Measurements from ENCODE around the gene AKR1B1. TPM values are rescaled to one million over a fixed set of nuclear protein-coding genes. Genes with fewer than 3 reads are reported as not detected.

AKR1B1 gene
- total and polyA plus RNA-seq, 2 experiments from 2014 or later = 61.0 to 164 TPM

DNA sequence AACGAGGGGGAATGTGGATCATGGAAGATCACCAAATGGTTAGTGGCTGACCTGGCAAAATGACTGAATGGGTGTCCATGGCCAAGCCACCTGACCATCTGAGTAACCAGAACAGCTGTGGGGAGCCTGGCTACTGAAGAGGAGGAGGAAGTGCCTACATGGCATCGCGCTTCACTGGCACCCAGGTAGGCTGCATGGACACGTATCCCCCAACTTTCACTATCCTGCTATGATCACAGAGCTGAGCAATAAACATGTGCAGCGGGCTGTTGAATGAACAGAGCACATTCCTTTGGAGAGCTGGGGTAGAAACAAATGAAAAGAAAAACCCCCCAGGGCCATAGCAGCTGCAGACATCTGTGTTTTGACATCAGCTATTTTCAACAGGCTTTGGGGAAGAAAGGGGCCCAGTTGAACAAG, 6.5 kb downstream of the AKR1B1 start:
- TF ChIP-seq EZH2 (IDR thresholded peaks at IDR 0.05; ENCODE audit: insufficient read depth, poor library complexity, severe bottlenecking) (no peak), EZH2phosphoT487 (IDR thresholded peaks at IDR 0.05; ENCODE audit: insufficient read depth, low read depth) (no peak)
- Histone ChIP-seq H3K9me3 (ENCODE audit: low read depth) (no peaks in the 10 kb centered on the region), H3K36me3 (ENCODE audit: low read depth) (0 out of 2 replicates have a peak, but pooled peaks cover 8% of the 10 kb centered on the region), H3K27me3 (replicated peaks; ENCODE audit: insufficient read depth) (no peaks in the 10 kb centered on the region), H4K20me1 (ENCODE audit: insufficient read depth) (no peaks in the 10 kb centered on the region), H3K79me2 (ENCODE audit: insufficient read depth) (peaks cover 36% of the 10 kb centered on the region), H3K4me1 (ENCODE audit: insufficient read depth) (peaks cover 10% of the 10 kb centered on the region), H3K27ac (no peak overlapping the region), H3K9me2 (ENCODE audit: insufficient read depth) (no peaks in the 10 kb centered on the region), H3K4me3 (no peak overlapping the region), H2AFZ (no peak overlapping the region), H3F3A (ENCODE audit: insufficient read depth) (peaks cover 4% of the 10 kb centered on the region; the same call in 1 of the 2 replicates), H3K9ac (no peak overlapping the region), H3K4me2 (ENCODE audit: unreplicated experiment) (no peak overlapping the region)
- 81 to 84% methylated on average over 5 of the region's 5 CpGs for WGBS, 2 experiments (ENCODE audit: low coverage in 1 of 2, low lambda C conversion rate in 2 of 2, missing lambda C conversion rate in 2 of 2)
- no peak for DNase-seq
- in situ Hi-C loops (cut with MboI) = no loop called here

DNA sequence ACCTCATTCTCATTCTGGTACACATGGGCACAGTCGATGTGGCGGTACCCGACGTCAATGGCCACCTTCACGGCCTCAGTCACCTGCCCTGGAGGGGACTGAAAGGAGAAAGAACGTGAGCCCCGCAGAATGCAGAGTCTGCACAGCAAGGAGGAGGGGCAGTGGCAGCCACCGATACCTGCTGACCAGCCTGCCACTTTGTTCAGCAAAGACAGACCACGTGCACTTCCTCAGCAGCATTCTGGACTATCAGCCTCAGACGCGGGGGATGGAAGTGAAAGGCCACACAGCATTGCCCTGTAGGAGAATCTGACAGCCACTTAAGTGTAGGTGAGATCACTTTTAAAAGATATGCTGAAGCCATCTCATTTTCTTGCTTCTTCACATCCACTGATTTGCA, 7.2 kb downstream of the AKR1B1 start:
- in situ Hi-C loops (cut with MboI) = no loop called here

DNA sequence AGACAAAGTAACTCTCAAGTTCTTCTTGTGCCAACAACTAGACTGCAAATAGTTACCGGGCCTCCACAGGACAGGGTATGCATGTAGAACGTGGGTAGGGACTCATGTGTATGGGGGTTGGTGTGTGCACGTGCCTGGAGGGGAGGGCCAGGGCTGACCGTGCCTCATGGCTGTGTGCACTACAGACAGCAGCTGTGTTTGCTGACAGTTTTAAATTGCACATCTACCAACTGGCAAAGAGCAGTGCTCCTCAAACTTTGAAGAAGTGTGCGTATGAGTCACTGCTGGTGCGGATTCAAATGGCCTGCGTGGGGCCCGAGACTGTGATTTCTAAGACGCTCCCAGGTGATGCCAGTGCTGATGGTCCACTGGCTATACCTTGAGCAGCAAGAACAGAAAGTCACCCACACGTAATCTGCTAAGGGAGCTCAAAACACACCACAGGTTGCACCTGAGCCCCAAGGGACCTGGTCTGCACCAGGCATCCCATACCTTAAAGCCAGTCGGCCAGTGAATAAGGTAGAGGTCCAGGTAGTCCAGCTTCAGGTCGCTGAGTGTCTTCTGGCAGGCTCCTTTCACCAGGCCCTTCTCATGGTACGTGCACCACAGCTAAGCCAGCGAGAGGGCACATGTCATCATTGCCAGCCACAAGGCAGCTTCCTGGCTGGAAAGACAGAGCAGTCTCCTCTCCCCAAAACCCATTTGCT, 8.5 kb downstream of the AKR1B1 start:
- 0 out of 2 replicates have a peak overlapping the region, but pooled peaks have one; percentile 94 for H3K27ac ChIP-seq

More for the DNA sequence above, 7.2 kb downstream of the AKR1B1 start:
- Histone ChIP-seq H3K4me3 (no peak overlapping the region), H3F3A (ENCODE audit: insufficient read depth) (peaks cover 4% of the 10 kb centered on the region; the same call in 1 of the 2 replicates), H3K9me3 (ENCODE audit: low read depth) (no peaks in the 10 kb centered on the region), H4K20me1 (ENCODE audit: insufficient read depth) (no peaks in the 10 kb centered on the region), H3K4me1 (ENCODE audit: insufficient read depth) (peaks cover 8% of the 10 kb centered on the region), H3K27me3 (replicated peaks; ENCODE audit: insufficient read depth) (no peaks in the 10 kb centered on the region), H2AFZ (no peak overlapping the region), H3K9ac (no peak overlapping the region), H3K4me2 (ENCODE audit: unreplicated experiment) (no peak overlapping the region), H3K79me2 (ENCODE audit: insufficient read depth) (peaks cover 28% of the 10 kb centered on the region), H3K9me2 (ENCODE audit: insufficient read depth) (no peaks in the 10 kb centered on the region), H3K27ac (no peak overlapping the region), H3K36me3 (ENCODE audit: low read depth) (0 out of 2 replicates have a peak, but pooled peaks cover 12% of the 10 kb centered on the region)
- TF ChIP-seq EZH2phosphoT487 (IDR thresholded peaks at IDR 0.05; ENCODE audit: insufficient read depth, low read depth) (no peak), EZH2 (IDR thresholded peaks at IDR 0.05; ENCODE audit: insufficient read depth, poor library complexity, severe bottlenecking) (no peak)
- WGBS, 2 experiments (ENCODE audit: low coverage in 1 of 2, low lambda C conversion rate in 2 of 2, missing lambda C conversion rate in 2 of 2) = 86 to 92% methylated on average over 11 of the region's 11 CpGs
- DNase-seq = no peak

GRCh38 chr7:134449680-134450079, 9.2 kb downstream of the AKR1B1 start:
- TF ChIP-seq EZH2phosphoT487 (IDR thresholded peaks at IDR 0.05; ENCODE audit: insufficient read depth, low read depth) (no peak), EZH2 (IDR thresholded peaks at IDR 0.05; ENCODE audit: insufficient read depth, poor library complexity, severe bottlenecking) (no peak)
- H3K9me2 ChIP-seq (ENCODE audit: insufficient read depth) = no peaks in the 10 kb centered on the region
- H3K4me2 ChIP-seq (ENCODE audit: unreplicated experiment) = no peak overlapping the region
- peak; percentile 74 for DNase-seq
- H4K20me1 ChIP-seq (ENCODE audit: insufficient read depth) = no peaks in the 10 kb centered on the region
- 84 to 86% methylated on average over 7 of the region's 7 CpGs for WGBS, 2 experiments (ENCODE audit: low coverage in 1 of 2, low lambda C conversion rate in 2 of 2, missing lambda C conversion rate in 2 of 2)
- H2AFZ ChIP-seq = no peak overlapping the region
- 0 out of 2 replicates have a peak overlapping the region, but pooled peaks have one; percentile 94 for H3K27ac ChIP-seq
- H3F3A ChIP-seq (ENCODE audit: insufficient read depth) = peaks cover 4% of the 10 kb centered on the region; the same call in 1 of the 2 replicates
- no peak overlapping the region for H3K9ac ChIP-seq
- H3K79me2 ChIP-seq (ENCODE audit: insufficient read depth) = peaks cover 18% of the 10 kb centered on the region
- H3K27me3 ChIP-seq (replicated peaks; ENCODE audit: insufficient read depth) = no peaks in the 10 kb centered on the region
- H3K4me3 ChIP-seq = no peak overlapping the region
- H3K4me1 ChIP-seq (ENCODE audit: insufficient read depth) = peaks cover 8% of the 10 kb centered on the region
- in situ Hi-C loops (cut with MboI) = no loop called here
- H3K9me3 ChIP-seq (ENCODE audit: low read depth) = no peaks in the 10 kb centered on the region
- 0 out of 2 replicates have a peak, but pooled peaks cover 18% of the 10 kb centered on the region for H3K36me3 ChIP-seq (ENCODE audit: low read depth)

More for the DNA sequence above, 8.5 kb downstream of the AKR1B1 start:
- Histone ChIP-seq H3K9me2 (ENCODE audit: insufficient read depth) (no peaks in the 10 kb centered on the region), H3K27me3 (replicated peaks; ENCODE audit: insufficient read depth) (no peaks in the 10 kb centered on the region), H2AFZ (no peak overlapping the region), H3F3A (ENCODE audit: insufficient read depth) (peaks cover 4% of the 10 kb centered on the region; the same call in 1 of the 2 replicates), H3K9ac (no peak overlapping the region), H3K79me2 (ENCODE audit: insufficient read depth) (peaks cover 18% of the 10 kb centered on the region), H3K4me1 (ENCODE audit: insufficient read depth) (peaks cover 8% of the 10 kb centered on the region), H3K4me3 (no peak overlapping the region), H3K9me3 (ENCODE audit: low read depth) (no peaks in the 10 kb centered on the region), H4K20me1 (ENCODE audit: insufficient read depth) (no peaks in the 10 kb centered on the region), H3K36me3 (ENCODE audit: low read depth) (0 out of 2 replicates have a peak, but pooled peaks cover 12% of the 10 kb centered on the region), H3K4me2 (ENCODE audit: unreplicated experiment) (no peak overlapping the region)
- in situ Hi-C loops (cut with MboI) = no loop called here
- TF ChIP-seq EZH2phosphoT487 (IDR thresholded peaks at IDR 0.05; ENCODE audit: insufficient read depth, low read depth) (no peak), EZH2 (IDR thresholded peaks at IDR 0.05; ENCODE audit: insufficient read depth, poor library complexity, severe bottlenecking) (no peak)
- 90% methylated on average over 14 of the region's 14 CpGs for WGBS, 2 experiments (ENCODE audit: low coverage in 1 of 2, low lambda C conversion rate in 2 of 2, missing lambda C conversion rate in 2 of 2)
- no peak for DNase-seq

Measured in GM23248 (cell line).